HG03558 (cell line): ENCODE data around the gene ATG10.
"Not testable (repeated sequence)": the region's sequence is repeated elsewhere in the genome, so short reads cannot be mapped to it uniquely, and the experiment has no call there.

ENCODE experiments used
- ATAC-seq: cut with Tn5 transposase; IDR thresholded peaks from one replicate; pipeline ENCODE4 v1.9.1; 2021; ENCODE audit warnings: moderate number of reproducible peaks; ENCODE audit not compliant: unreplicated experiment; ENCODE audit errors: extremely low read depth

The ATG10 gene

DNA sequence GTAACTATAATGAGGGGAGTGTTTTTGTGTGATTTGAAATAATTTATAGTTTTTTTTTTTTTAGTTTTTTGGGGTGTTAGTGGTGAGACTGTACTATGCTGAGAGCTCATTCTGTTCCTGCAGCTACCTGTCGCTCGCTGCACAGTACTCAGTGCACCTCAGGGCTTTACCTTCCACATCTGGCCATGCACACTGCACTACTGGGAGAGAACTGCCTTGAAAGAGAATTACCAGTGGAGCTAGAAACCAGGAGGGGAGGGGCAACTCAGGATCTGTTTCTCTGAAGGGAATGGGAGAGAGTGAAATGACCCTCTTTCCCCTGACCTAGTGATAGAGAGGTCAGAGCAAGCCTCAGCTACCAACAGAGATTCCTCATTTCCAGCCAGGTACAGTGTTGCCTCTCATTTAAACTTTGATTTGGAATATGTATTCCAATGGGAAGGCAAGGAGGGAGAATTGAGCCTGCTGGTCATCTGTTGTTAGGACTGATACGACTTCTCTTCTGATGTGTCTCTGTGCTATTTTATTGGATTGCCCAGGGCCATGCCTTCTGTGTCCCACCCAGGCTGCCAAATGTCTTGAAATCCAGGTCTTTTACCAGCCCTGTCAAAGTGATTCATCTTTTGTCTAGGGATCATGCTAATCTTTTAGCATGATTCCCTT is 8.9 kb downstream of the ATG10 start:
- ATAC-seq, result no peak

- not testable (repeated sequence) for ATAC-seq
These were observed 10.4 kb downstream of the ATG10 start for GRCh38 chr5:81982172-81982685.

DNA sequence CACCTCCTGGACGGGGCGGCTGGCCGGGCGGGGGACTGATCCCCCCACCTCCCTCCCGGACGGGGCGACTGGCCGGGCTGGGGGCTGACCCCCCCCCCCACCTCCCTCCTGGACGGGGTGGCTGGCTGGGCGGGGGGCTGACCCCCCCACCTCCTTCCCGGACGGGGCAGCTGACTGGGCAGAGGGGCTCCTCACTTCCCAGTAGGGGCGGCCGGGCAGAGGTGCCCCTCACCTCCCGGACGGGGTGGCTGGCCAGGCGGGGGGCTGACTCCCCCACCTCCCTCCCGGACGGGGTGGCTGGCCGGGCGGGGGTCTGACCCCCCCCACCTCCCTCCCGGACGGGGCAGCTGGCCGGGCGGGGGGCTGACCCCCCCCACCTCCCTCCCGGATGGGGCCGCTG is 11.3 kb downstream of the ATG10 start:
- not testable (repeated sequence) for ATAC-seq

- not testable (repeated sequence) for ATAC-seq
These were observed 11.7 kb downstream of the ATG10 start for GRCh38 chr5:81983563-81983962.

DNA sequence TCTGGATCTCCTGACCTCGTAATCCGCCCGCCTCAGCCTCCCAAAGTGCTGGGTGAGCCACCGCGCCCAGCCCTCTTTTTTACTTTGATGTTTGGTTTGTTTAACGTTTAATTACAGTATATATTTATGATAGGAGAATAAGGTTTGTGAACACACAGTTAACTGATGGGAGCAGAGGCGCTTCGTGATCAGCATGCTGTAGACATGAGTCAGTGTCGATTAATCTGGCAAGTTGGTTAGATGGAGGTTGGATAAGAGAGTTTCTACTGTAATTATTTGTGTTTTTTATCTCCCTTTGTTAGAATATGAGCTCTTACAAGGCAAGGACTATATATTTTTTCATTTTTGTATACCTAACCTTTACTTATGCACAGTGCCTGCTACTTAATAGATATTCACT is 14.3 kb downstream of the ATG10 start:
- ATAC-seq, result no peak

- ATAC-seq, result no peak
These were observed 17.4 kb downstream of the ATG10 start for GRCh38 chr5:81989204-81989603.

- no peak for ATAC-seq
These were observed 22.9 kb downstream of the ATG10 start for GRCh38 chr5:81994679-81995078.

DNA sequence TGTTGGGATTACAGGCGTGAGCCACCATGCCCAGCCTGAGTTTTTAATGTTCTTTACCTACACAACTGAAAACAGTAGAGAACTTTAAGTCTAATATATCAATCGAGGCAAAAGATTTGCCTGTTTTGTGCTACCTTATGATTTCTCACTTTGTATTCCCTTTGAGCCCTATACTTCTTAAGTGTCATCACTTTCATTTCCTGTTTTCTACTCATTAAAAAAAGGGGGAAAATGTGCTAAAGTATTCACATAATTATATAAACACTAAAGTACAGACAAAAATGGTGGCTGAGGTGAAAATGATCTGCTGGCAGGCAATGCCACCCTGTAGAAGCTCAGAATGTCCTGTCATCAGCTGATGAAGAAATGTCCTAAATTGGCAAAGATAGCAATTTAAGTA is 23.6 kb downstream of the ATG10 start:
- ATAC-seq, result no peak

- ATAC-seq, result no peak
These were observed 32.7 kb downstream of the ATG10 start for GRCh38 chr5:82004511-82004910.

DNA sequence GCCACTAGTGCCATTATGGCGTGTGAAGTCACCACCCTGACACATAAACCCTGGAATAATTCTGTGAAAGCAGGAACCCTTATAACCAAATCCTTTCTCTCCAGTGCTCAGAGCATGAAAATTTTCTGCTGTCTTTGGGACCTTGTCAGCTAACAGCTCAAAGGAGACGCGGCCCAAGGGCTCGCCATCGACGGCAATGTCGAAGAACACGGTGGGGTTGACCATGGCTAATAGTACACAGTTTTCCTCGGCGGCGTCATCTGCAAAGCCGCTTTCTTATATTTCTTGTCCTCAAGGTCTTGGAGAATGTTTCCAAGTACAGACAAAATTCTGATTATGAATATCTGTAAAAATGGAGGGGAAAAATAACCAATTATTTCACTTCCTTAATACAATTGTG is 38.0 kb downstream of the ATG10 start:
- not testable (repeated sequence) for ATAC-seq

- ATAC-seq, result no peak
These were observed 38.9 kb downstream of the ATG10 start for GRCh38 chr5:82010696-82011095.

- no peak for ATAC-seq
These were observed 39.9 kb downstream of the ATG10 start for GRCh38 chr5:82011761-82012160.

DNA sequence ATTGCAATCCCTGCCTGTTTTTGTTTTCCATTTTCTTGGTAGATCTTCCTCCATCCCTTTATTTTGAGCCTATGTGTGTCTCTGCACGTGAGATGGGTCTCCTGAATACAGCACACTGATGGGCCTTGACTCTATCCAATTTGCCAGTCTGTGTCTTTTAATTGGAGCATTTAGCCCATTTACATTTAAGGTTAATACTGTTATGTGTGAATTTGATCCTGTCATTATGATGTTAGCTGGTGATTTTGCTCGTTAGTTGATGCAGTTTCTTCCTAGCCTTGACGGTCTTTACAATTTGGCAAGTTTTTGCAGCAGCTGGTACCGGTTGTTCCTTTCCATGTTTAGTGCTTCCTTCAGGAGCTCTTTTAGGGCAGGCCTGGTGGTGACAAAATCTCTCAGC is 42.8 kb downstream of the ATG10 start:
- not testable (repeated sequence) for ATAC-seq

DNA sequence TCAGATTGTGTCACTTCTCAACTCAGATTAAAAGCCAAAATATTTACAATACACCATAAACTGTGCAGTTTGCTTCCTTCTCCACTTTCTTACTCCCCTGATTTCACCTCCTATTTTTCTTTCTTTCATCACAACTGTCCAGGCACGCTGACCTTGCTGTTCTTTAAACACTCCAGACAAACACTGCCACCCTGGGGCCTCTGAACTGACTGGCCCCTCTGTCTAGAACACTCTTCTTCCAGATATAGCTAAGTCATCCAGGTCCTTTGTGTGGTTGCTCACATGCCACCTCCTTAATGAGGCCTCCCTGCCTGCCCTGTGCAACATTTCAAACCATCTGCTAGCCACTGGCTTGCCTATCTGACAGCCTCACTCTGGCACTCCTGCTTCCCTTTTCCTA is 46.6 kb downstream of the ATG10 start:
- no peak for ATAC-seq

DNA sequence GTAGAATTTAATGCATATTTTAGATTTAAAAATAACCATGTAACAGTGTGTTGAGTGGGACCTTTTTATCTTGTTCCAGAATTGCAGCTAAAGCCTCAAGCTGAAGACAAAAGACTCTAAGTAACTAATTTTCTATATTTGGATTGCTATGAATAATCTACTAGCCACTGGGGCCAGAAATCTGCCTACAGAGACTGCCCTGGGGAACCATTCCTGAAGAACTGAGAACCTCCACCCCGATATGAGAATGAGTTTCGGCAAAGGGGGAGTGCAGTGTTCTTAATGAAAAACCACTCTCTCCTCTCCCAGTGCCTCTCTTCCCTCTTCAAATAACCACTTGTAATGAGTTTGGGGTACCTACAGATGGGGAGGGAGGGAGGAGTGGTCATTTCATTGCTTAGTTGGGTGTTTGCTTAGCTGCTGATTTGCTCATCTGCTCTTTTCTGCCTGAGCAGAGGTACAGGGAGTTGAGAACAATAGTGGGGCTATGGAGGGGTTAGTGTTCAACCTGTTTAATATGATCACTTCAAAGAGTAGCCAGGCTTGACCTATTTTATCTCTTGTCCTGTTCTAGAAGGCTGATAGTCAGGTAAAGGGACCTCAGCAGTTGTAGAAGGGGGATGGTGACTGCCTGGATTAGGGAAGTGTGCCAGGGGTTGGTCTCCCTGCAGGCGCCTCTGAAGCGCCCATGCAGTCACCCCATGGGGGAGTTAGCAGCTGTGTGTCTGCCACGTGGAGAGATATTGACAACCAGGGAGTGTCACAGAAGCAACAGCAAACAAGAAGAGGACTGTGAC is 47.7 kb downstream of the ATG10 start:
- ATAC-seq, result no peak

GRCh38 chr5:82022499-82022898 is 50.7 kb downstream of the ATG10 start:
- no peak for ATAC-seq

DNA sequence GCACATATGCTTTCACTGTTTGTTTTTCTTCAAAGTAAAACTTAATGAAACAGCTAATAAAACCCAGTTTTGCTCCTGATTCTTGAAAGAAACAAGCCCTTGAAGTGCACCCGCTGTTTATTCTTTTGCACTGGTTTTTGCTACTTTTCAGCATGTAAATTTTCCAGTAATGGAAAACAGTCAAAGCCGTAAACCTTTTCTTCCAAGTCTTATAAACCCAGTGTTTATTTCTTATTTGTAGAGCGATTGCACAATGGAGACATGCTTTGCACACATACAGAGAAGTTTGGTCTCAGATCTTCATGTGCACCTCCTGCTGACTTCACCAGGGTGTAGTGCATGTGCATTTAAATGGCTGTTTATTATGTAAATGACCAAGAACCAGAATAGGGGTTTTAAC is 51.8 kb downstream of the ATG10 start:
- no peak for ATAC-seq

- no peak for ATAC-seq
These were observed 59.6 kb downstream of the ATG10 start for GRCh38 chr5:82031220-82032119.

- ATAC-seq, result not testable (repeated sequence)
These were observed 71.1 kb downstream of the ATG10 start for GRCh38 chr5:82042894-82043293.

DNA sequence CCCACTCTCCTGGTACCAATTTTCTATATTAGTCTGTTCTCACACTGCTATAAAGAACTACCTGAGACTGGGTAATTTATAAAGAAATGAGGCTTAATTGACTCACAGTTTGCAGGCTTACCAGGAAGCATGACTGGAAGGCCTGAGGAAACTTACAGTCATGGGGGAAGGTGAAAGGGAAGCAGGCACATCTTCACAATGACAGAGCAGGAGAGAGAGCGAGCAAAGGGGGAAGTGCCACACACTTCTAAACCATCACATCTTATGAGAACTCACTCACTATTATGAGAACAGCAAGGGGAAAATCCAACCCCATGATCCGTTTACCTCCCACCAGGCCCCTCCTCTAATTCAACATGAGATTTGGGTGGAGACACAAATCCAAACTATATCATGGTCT is 72.2 kb downstream of the ATG10 start:
- no peak for ATAC-seq
